Measurements from ENCODE around the gene HEATR5B. TPM values are rescaled to one million over a fixed set of nuclear protein-coding genes. Genes with fewer than 3 reads are reported as not detected.

Gene HEATR5B
- polyA plus RNA-seq, 1 donor (not counting 4 experiments of a cell fraction or from before 2014, with no cell fraction given), result 21.1 TPM

- Histone ChIP-seq H2AFZ (ENCODE audit: control insufficient read depth, low read length) (no peak overlapping the region), H4K20me1 (ENCODE audit: control insufficient read depth, extremely low read depth, insufficient read depth, low read length) (no peaks in the 10 kb centered on the region), H3K27me3 (ENCODE audit: control insufficient read depth, extremely low read depth, insufficient read depth, low read length) (no peaks in the 10 kb centered on the region), H3K4me2 (ENCODE audit: control insufficient read depth, extremely low read depth, insufficient read depth, low read depth, low read length) (no peak overlapping the region), H3K4me1 (ENCODE audit: control insufficient read depth, extremely low read depth, insufficient read depth, low read length) (no peaks in the 10 kb centered on the region), H3K27ac (ENCODE audit: control insufficient read depth, insufficient read depth, low read length) (no peak overlapping the region), H3K9me3 (ENCODE audit: control insufficient read depth, low read depth, low read length) (no peaks in the 10 kb centered on the region), H3K79me2 (ENCODE audit: control insufficient read depth, insufficient read depth, low read length) (no peaks in the 10 kb centered on the region), H3K36me3 (ENCODE audit: control insufficient read depth in 2 of 2, extremely low read depth in 1 of 2, insufficient read depth in 2 of 2, low read length in 2 of 2) (peaks cover 6 to 17% of the 10 kb centered on the region in 2 experiments), H3K9me1 (ENCODE audit: control insufficient read depth, extremely low read depth, insufficient read depth, low read length) (no peaks in the 10 kb centered on the region), H3K9ac (ENCODE audit: control insufficient read depth, extremely low read depth, insufficient read depth, low read length) (no peak overlapping the region), H3K4me3 (ENCODE audit: control insufficient read depth in 2 of 3, extremely low read depth in 1 of 3, insufficient read depth in 2 of 3, low read depth in 1 of 3, low read length in 3 of 3) (no peak overlapping the region)
- dilution Hi-C loops (cut with MboI; ENCODE audit: extremely low pct_ligation_motif_present, low sequenced_read_pairs), result no loop called here
- TF ChIP-seq CTCF (optimal IDR thresholded peaks at IDR 0.05 in 1 of 3, IDR thresholded peaks at IDR 0.05 in 1 of 3, conservative IDR thresholded peaks at IDR 0.05 in 1 of 3; ENCODE audit: extremely low read depth in 1 of 3, insufficient read depth in 2 of 3, low read length in 3 of 3), result no peak
- TF ChIP-seq EZH2 (IDR thresholded peaks at IDR 0.05; ENCODE audit: low read length), result no peak
- DNase-seq (ENCODE audit: low read depth, low spot score) (no peak), FAIRE-seq (no peak)
These were observed 33.4 kb upstream of the HEATR5B start for GRCh38 chr2:37117566-37117965.

GRCh38 chr2:37111958-37112357 is 27.8 kb upstream of the HEATR5B start:
- dilution Hi-C loops (cut with MboI; ENCODE audit: extremely low pct_ligation_motif_present, low sequenced_read_pairs), result no loop called here
- TF ChIP-seq EZH2 (IDR thresholded peaks at IDR 0.05; ENCODE audit: low read length) (no peak), CTCF (optimal IDR thresholded peaks at IDR 0.05 in 1 of 3, IDR thresholded peaks at IDR 0.05 in 1 of 3, conservative IDR thresholded peaks at IDR 0.05 in 1 of 3; ENCODE audit: extremely low read depth in 1 of 3, insufficient read depth in 2 of 3, low read length in 3 of 3) (no peak)
- H3K9me1 ChIP-seq (ENCODE audit: control insufficient read depth, extremely low read depth, insufficient read depth, low read length), result no peaks in the 10 kb centered on the region
- no peak overlapping the region for H3K4me2 ChIP-seq (ENCODE audit: control insufficient read depth, extremely low read depth, insufficient read depth, low read depth, low read length)
- DNase-seq (ENCODE audit: low read depth, low spot score) (no peak), FAIRE-seq (no peak)
- H2AFZ ChIP-seq (ENCODE audit: control insufficient read depth, low read length), result no peak overlapping the region
- no peak overlapping the region for H3K27ac ChIP-seq (ENCODE audit: control insufficient read depth, insufficient read depth, low read length)
- H3K4me1 ChIP-seq (ENCODE audit: control insufficient read depth, extremely low read depth, insufficient read depth, low read length), result peaks cover 23% of the 10 kb centered on the region
- no peak overlapping the region for H3K9ac ChIP-seq (ENCODE audit: control insufficient read depth, extremely low read depth, insufficient read depth, low read length)
- no peaks in the 10 kb centered on the region for H3K9me3 ChIP-seq (ENCODE audit: control insufficient read depth, low read depth, low read length)
- no peaks in the 10 kb centered on the region for H4K20me1 ChIP-seq (ENCODE audit: control insufficient read depth, extremely low read depth, insufficient read depth, low read length)
- no peak overlapping the region for H3K4me3 ChIP-seq (ENCODE audit: control insufficient read depth in 2 of 3, extremely low read depth in 1 of 3, insufficient read depth in 2 of 3, low read depth in 1 of 3, low read length in 3 of 3)
- H3K36me3 ChIP-seq (ENCODE audit: control insufficient read depth in 2 of 2, extremely low read depth in 1 of 2, insufficient read depth in 2 of 2, low read length in 2 of 2), result peaks cover 15 to 19% of the 10 kb centered on the region in 2 experiments
- H3K79me2 ChIP-seq (ENCODE audit: control insufficient read depth, insufficient read depth, low read length), result no peaks in the 10 kb centered on the region
- no peaks in the 10 kb centered on the region for H3K27me3 ChIP-seq (ENCODE audit: control insufficient read depth, extremely low read depth, insufficient read depth, low read length)
